HUES6 (cell line): ENCODE measurements around the gene C6orf62.
A peak's percentile ranks its signal among the peaks of the same experiment; 100 is the strongest.
"Not testable (repeated sequence)": the region's sequence is repeated elsewhere in the genome, so short reads cannot be mapped to it uniquely, and the experiment has no call there.

ENCODE experiments used
- H3K27ac ChIP-seq: 2 replicates; pipeline ENCODE4 v1.7.0; 2013; ENCODE audit warnings: low read depth, mild to moderate bottlenecking, low read length, inconsistent platforms
- H3K27me3 ChIP-seq: 2 replicates; pipeline ENCODE4 v1.6.1; 2013; ENCODE audit warnings: low read length; ENCODE audit not compliant: control insufficient read depth, insufficient read depth
- H3K36me3 ChIP-seq: 2 replicates; pipeline ENCODE4 v1.6.1; 2013; ENCODE audit warnings: low read length; ENCODE audit not compliant: control insufficient read depth, insufficient read depth
- H3K4me1 ChIP-seq: 2 replicates; pipeline ENCODE4 v1.6.1; 2013; ENCODE audit warnings: low read length; ENCODE audit not compliant: control insufficient read depth, insufficient read depth
- H3K4me3 ChIP-seq: 2 replicates; pipeline ENCODE4 v1.5.1; 2013; ENCODE audit warnings: low read depth, low read length
- H3K9ac ChIP-seq: one replicate; pipeline ENCODE4 v1.6.1; 2013; ENCODE audit warnings: mild to moderate bottlenecking, low read length
- H3K9me3 ChIP-seq: 2 replicates; pipeline ENCODE4 v1.6.1; 2013; ENCODE audit warnings: low read depth, low read length; ENCODE audit not compliant: control insufficient read depth, insufficient read depth

The C6orf62 gene

DNA sequence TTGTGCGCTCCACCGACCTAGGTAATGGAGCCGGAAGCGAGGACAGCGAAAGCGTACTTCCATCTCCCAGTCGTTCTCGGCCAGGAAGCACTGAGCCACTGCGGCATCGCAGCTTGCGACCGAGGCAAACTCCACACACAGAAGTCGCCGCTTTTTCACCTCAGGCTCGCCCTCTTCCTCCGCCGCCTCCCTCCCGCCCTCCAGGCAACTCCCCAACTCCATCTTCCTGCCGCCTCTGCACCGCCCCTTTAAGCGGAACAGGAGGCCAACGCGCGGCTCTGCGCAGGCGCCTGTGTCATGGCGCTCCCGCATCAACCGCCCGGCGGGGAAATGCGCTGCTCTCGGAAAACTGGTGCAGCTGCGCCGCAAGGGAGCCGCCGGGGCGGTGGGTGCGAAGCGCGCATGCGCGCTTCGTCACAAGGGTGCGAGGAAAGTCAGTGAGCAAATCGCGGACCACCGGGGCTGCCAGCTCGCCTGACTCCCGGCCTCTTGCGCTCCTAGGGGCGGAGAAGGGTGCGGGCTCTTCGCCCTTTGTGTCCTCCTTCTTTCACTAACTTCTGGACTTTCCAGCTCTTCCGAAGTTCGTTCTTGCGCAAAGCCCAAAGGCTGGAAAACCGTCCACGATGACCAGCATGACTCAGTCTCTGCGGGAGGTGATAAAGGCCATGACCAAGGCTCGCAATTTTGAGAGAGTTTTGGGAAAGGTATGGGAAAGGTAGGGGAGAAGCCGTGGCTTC lies 52.1 kb downstream of the C6orf62 start, which contains the start of the genes ACOT13 and TDP2:
ACOT13 (plus strand) TSS at position 437 of the 737 bp plus-strand sequence; CDS start at position 624, 187 bp downstream.
TDP2 (minus strand) TSS at position 259 of the 737 bp plus-strand sequence; CDS start at position 222, 37 bp downstream.
- Histone ChIP-seq H3K27ac (peak within 1 kb of the TSS; percentile 85), H3K4me1 (0 out of 2 replicates have a peak, but pooled peaks cover 7% of the 10 kb centered on the region), H3K36me3 (peaks cover 47% of the 10 kb centered on the region), H3K9me3 (peaks cover 28% of the 10 kb centered on the region), H3K4me3 (peak within 1 kb of the TSS; percentile 93), H3K27me3 (no peaks in the 10 kb centered on the region), H3K9ac (peak within 1 kb of the TSS; percentile 97)

DNA sequence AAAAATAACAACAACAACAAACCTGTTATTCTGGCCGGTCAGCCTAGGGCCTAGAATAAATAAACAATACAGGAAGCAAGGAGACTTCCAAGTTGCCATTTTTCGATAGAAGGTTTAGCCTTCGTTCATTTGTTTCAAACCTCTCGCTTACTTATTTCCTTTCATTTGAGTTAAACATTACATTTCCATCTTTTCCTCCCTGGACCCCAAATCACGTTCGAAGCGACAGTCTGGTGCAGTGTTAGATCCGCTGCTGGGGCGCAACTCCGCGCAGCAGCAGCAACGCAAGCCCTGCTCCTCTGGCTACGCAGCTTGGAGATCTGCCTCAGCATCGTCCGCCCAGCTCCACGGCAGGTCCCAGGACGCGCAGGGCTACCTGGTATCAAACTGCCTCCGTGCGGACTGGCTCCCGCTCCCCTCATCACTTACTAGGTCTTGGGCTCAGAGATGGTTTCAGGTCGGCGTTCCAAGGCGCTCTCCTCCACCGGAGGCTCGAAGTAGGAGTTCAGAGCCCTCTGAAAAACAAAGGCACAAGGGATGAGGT lies 52.8 kb downstream of the C6orf62 start:
- H3K27me3 ChIP-seq, result no peaks in the 10 kb centered on the region
- H3K36me3 ChIP-seq, result peaks cover 44% of the 10 kb centered on the region
- H3K4me3 ChIP-seq, result peak overlapping the region; percentile 93
- peaks cover 24% of the 10 kb centered on the region for H3K9me3 ChIP-seq
- peak overlapping the region; percentile 97 for H3K9ac ChIP-seq
- H3K4me1 ChIP-seq, result 0 out of 2 replicates have a peak, but pooled peaks cover 7% of the 10 kb centered on the region
- H3K27ac ChIP-seq, result peak overlapping the region; percentile 79

DNA sequence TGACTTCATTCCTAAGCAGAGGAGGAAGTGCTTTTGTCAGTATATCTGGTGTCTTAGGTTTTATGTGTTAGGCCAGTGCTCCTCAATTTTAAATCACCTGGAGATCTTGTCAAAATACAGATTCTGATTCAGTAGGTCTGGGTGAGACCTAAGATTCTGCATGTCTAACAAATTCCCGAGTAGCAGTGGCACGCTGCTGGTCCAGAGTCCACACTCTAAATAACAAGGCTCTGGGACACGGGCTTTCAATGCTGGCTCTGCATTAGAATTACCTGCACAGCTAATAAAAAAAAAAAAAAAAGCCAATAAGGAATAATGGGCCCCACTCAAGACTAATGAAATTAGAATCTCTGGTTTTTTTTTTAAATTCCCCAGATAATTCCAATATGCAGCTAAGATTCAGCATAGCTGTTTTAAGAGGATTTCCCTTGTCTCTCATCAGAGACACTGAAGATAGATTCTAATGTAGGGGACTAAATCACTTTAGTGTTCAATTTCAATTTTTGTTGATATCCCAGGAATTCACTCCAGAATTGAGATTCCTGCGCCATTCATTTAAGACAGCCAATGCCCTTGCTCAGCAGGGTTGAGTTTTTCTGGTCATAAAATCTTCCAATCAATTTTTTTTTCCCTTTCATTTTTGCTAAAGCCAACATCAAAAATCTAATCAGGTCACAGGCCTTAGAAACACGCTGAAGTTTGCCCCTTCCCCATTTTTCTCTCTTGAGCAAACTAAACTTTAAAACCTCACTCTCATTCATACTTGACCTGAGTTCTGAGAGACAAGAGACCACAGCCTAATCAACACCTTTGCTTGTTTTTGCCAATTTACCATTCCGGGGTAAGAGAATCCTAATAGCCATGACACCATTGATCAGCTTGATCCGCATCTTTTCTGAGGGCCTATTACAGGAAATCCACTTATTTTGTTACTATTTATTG lies 54.6 kb downstream of the C6orf62 start:
- peaks cover 44% of the 10 kb centered on the region for H3K36me3 ChIP-seq

DNA sequence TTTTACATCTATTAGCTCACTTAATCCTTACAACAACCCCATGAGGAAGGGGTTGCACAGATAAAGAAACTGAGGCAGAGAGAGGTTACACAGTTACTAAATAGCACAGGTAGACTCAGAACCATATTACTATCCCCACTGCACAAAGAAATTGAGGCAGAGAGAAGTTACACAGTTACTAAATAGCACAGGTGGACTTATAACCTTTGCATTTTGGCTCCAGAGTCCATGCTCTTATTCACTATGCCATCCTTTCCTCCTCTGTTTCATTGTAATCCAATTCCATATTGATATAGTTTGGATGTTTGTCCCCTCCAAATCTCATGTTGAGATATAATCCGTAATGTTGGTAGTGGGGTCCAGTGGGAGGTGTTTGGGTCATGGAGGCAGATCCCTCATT lies 55.8 kb downstream of the C6orf62 start:
- Histone ChIP-seq H3K4me3 (no peak overlapping the region), H3K27me3 (no peaks in the 10 kb centered on the region), H3K4me1 (peaks cover 26% of the 10 kb centered on the region), H3K9me3 (0 out of 2 replicates have a peak, but pooled peaks cover 2% of the 10 kb centered on the region), H3K36me3 (peaks cover 37% of the 10 kb centered on the region), H3K27ac (no peak overlapping the region), H3K9ac (no peak overlapping the region)

More for the DNA sequence above, 54.6 kb downstream of the C6orf62 start:
- Histone ChIP-seq H3K9ac (no peak overlapping the region), H3K27me3 (no peaks in the 10 kb centered on the region), H3K4me3 (no peak overlapping the region), H3K27ac (no peak overlapping the region), H3K4me1 (peaks cover 17% of the 10 kb centered on the region), H3K9me3 (peaks cover 12% of the 10 kb centered on the region)

DNA sequence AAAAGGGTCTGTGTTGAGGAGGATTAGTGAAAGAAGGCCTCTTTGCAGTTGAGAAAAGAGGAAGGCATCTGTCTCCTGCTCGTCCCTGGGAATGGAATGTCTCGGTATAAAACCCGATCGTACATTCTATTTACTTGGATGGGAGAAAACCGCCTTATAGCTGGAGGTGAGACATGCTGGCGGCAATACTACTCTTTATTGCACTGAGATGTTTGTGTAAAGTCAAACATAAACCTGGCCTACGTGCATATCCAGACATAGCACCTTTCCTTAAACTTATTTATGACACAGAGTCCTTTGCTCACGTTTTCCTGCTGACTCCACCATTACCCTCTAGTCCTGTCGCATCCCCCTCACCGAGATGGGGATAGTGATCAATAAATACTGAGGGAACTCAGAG lies 56.7 kb downstream of the C6orf62 start:
- Histone ChIP-seq H3K9ac (no peak overlapping the region), H3K4me3 (no peak overlapping the region), H3K27me3 (no peaks in the 10 kb centered on the region), H3K27ac (no peak overlapping the region), H3K36me3 (peaks cover 44% of the 10 kb centered on the region), H3K4me1 (peaks cover 26% of the 10 kb centered on the region), H3K9me3 (no peaks in the 10 kb centered on the region)

DNA sequence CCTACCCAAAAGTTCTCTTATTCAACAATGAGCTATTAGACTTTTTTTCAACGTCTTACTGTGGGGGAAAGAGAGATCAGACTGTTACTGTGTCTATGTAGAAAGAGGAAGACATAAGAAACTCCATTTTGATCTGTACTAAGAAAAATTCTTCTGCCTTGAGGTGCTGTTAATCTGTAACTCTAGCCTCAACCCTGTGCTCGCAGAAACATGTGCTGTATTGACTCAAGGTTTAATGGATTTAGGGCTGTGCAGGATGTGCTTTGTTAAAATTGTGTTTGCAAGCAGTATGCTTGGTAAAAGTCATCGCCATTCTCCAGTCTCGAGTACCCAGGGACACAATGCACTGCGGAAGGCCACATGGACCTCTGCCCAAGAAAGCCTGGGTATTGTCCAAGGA lies 57.2 kb downstream of the C6orf62 start:
- not testable (repeated sequence) for H3K27ac ChIP-seq, H3K9ac ChIP-seq, H3K4me3 ChIP-seq, H3K9me3 ChIP-seq, H3K27me3 ChIP-seq
- H3K36me3 ChIP-seq, result peaks cover 47% of the 10 kb centered on the region
- peaks cover 26% of the 10 kb centered on the region for H3K4me1 ChIP-seq

DNA sequence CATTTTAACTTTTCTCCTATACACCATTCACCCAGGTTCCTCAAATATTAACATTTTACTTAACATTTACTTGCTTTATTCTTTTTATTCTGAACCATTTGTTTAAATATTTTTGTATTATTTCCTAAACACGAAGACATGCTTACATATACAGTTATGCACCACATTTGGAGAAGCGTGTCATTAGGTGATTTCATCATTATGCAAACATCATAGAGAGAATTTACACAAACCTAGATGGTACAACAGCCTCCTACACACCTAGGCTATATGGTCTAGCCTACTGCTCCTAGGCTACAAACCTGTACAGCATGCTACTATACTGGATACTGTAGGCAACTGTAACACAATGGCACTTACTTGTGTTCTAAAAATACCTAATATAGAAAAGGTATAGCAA lies 58.8 kb downstream of the C6orf62 start:
- Histone ChIP-seq H3K27me3 (no peaks in the 10 kb centered on the region), H3K9me3 (no peaks in the 10 kb centered on the region), H3K27ac (0 out of 2 replicates have a peak overlapping the region, but pooled peaks have one; percentile 53), H3K4me3 (no peak overlapping the region), H3K36me3 (peaks cover 48% of the 10 kb centered on the region), H3K9ac (no peak overlapping the region), H3K4me1 (peaks cover 20% of the 10 kb centered on the region)

DNA sequence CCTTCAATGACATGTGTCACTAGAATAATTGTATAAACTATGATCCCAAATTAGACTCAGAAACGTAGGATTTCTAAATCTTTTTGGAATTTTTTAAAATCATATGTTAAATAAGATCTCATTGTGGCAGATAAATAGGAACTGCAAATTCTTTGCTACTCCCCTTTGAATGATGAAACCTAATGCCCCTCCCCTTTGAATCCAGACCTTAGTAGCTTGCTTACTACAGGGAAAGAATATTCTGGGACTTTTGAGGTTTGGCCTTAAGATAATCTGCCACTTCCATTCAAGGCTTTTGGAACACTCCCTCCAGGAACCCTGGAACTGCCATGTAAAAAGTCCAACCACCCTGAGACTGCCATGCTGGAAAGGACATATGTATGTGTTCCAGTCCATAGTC lies 59.4 kb downstream of the C6orf62 start:
- Histone ChIP-seq H3K4me1 (peaks cover 18% of the 10 kb centered on the region), H3K36me3 (peaks cover 44% of the 10 kb centered on the region), H3K9me3 (no peaks in the 10 kb centered on the region), H3K4me3 (no peak overlapping the region), H3K9ac (no peak overlapping the region), H3K27me3 (no peaks in the 10 kb centered on the region), H3K27ac (peak overlapping the region; percentile 53)

DNA sequence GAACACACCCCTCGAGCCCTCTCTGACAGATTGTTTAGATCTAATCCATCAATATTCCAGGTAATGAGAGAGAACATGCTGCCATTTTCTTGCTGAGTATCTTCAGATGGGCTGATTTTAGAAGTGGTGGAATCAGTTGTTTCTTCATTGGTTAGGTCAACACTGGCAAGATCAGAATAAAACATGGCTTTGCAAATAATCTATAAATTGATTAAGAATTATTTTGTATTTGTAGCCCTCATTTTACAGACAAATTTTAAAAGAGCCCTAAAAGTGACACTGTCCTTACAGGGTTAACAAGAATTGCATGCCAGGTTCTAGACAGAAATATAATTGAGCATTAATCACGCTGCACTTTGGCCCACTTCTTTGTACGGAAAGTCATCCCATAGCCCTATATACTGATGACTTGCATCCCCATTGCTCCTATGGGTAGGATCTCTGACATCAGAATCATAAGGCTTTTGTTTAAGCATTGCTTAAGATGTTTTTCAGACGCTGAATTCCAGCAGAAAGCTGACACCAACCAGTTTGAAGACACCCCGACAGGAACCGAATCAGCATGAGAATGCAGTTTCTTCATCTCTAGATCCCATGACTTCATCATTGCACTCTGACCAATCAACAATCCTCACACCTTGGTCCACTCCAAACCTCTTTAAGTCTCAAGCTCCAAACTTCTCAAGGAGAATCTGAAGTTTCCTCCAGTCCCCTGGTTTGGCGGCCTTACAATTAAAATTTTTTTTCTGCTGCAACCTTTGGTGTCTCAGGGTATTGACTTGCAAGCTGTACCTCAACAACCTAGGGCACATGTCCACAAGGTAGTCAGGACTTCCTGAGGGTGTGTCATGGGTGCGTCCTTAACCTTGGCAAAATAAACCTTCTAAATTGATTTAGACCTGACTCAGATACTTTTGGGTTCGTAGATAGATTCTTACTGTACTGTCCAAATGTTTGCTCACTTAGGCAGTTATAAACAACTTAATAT lies 60.1 kb downstream of the C6orf62 start:
- peaks cover 44% of the 10 kb centered on the region for H3K36me3 ChIP-seq
- H3K4me3 ChIP-seq, result no peak overlapping the region
- no peaks in the 10 kb centered on the region for H3K9me3 ChIP-seq
- H3K27ac ChIP-seq, result peak overlapping the region; percentile 53
- H3K9ac ChIP-seq, result no peak overlapping the region
- no peaks in the 10 kb centered on the region for H3K27me3 ChIP-seq
- H3K4me1 ChIP-seq, result peaks cover 18% of the 10 kb centered on the region

DNA sequence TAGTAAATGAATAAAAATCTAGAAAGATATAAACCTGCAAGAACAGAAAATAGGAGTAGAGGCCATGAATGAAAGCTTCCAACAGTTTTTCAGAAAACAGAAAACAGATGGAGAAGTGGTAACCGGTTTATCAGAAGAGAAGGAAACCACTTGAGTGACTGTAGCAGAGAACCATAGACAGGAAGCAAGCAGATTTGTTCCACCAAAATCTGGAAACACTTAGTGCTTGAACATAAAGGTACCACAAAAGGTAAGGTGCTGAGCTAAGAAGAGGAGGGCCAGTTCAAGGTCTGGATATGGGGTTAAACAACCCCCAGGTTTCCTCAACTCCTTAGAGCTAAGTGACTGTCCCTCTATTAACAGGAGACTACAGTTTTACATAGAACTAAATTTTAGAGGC lies 63.7 kb downstream of the C6orf62 start:
- Histone ChIP-seq H3K27me3 (no peaks in the 10 kb centered on the region), H3K27ac (no peak overlapping the region), H3K9ac (no peak overlapping the region), H3K9me3 (no peaks in the 10 kb centered on the region), H3K36me3 (peaks cover 60% of the 10 kb centered on the region), H3K4me3 (no peak overlapping the region), H3K4me1 (peaks cover 18% of the 10 kb centered on the region)
